ENCODE results near the gene PFKFB3. TPM values are rescaled to one million over a fixed set of nuclear protein-coding genes. Genes with fewer than 3 reads are reported as not detected.

PFKFB3 gene
- total RNA-seq, 1 experiment from 2014 or later, result 36.8 TPM

GRCh38 chr10:6207658-6208057 is 4.9 kb downstream of the PFKFB3 start:
- Histone ChIP-seq H3K79me1 (ENCODE audit: insufficient read depth, low read depth, low read length, poor library complexity, severe bottlenecking) (peaks cover 10% of the 10 kb centered on the region), H3T11ph (ENCODE audit: low read length) (no peak overlapping the region), H3K14ac (ENCODE audit: insufficient read depth, low read length) (no peak overlapping the region), H3K9ac (ENCODE audit: extremely low read depth, insufficient read length, low read length) (no peak overlapping the region), H3K4me2 (ENCODE audit: insufficient read depth, insufficient read length, low read length) (no peak overlapping the region), H3K56ac (ENCODE audit: insufficient read length, low read depth, low read length) (no peak overlapping the region), H3K27me3 (ENCODE audit: insufficient read depth, low read length) (no peaks in the 10 kb centered on the region), H4K20me1 (ENCODE audit: control insufficient read depth, insufficient read depth, insufficient read length) (peaks cover 2% of the 10 kb centered on the region), H2BK15ac (ENCODE audit: low read depth, low read length) (no peak overlapping the region), H2AFZ (ENCODE audit: low read length) (no peak overlapping the region), H2BK5ac (ENCODE audit: insufficient read length, low read length) (no peak overlapping the region), H3K23ac (ENCODE audit: insufficient read length, low read depth, low read length) (no peak overlapping the region), H4K5ac (ENCODE audit: insufficient read length, low read depth, low read length) (no peak overlapping the region), H3K79me2 (ENCODE audit: insufficient read depth, low read length) (peaks cover 9% of the 10 kb centered on the region; the same call in 1 of the 2 replicates), H2BK120ac (ENCODE audit: low read depth, low read length, poor library complexity, severe bottlenecking) (no peak overlapping the region), H4K8ac (replicated peaks; ENCODE audit: insufficient read length, low read depth, low read length) (no peak overlapping the region), H2BK12ac (ENCODE audit: insufficient read length, low read depth, low read length) (no peak overlapping the region), H3K9me3 (ENCODE audit: control insufficient read depth, low read depth, low read length) (no peaks in the 10 kb centered on the region), H3K23me2 (ENCODE audit: insufficient read length, low read depth, low read length, poor library complexity, severe bottlenecking) (peaks cover 8% of the 10 kb centered on the region), H3K4me1 (ENCODE audit: insufficient read depth, low read length) (no peaks in the 10 kb centered on the region; the same call in 1 of the 2 replicates), H4K91ac (ENCODE audit: insufficient read length, low read depth, low read length) (no peak overlapping the region), H2BK20ac (ENCODE audit: low read depth, low read length, poor library complexity, severe bottlenecking) (no peak overlapping the region), H3K18ac (ENCODE audit: insufficient read length, low read depth, low read length) (no peak overlapping the region), H3K4ac (ENCODE audit: low read depth, low read length) (no peak overlapping the region), H2AK5ac (ENCODE audit: insufficient read length, low read length) (no peak overlapping the region), H3K27ac (ENCODE audit: insufficient read length, low read depth, low read length) (no peak overlapping the region)
- Mint-ChIP-seq H3K36me3 (ENCODE audit: insufficient read depth in 1 of 3, low read depth in 3 of 3) (peaks cover 6 to 19% (median 11%) of the 10 kb centered on the region in 3 experiments; a peak in 6 of 7 replicates), H3K27ac (peak overlapping the region in 1 of 3 experiments; percentile 14; a peak in 1 of 7 replicates), H3K9me3 (peaks cover 0 to 2% of the 10 kb centered on the region in 2 experiments; a peak in 2 of 5 replicates), H3K4me3 (no peak overlapping the region), H3K27me3 (ENCODE audit: low read depth) (no peaks in the 10 kb centered on the region; the same call in 1 of the 2 replicates), H3K4me1 (peaks cover 26 to 33% of the 10 kb centered on the region in 2 experiments)
- WGBS (ENCODE audit: extremely low coverage, insufficient read length, low lambda C conversion rate), result no CpG with 5 or more reads among the region's 4 CpGs
- no peak for TF ChIP-seq CTCF (conservative IDR thresholded peaks at IDR 0.05)
- DNase-seq, result no peak

Data from H9 (cell line).